GM21360 (cell line): ENCODE results near the gene THSD4.

Experiments used
- ATAC-seq: cut with Tn5 transposase; IDR thresholded peaks from one replicate; pipeline ENCODE4 v1.9.1; 2021; ENCODE audit warnings: mild to moderate bottlenecking, moderate library complexity; ENCODE audit not compliant: unreplicated experiment

The THSD4 gene

DNA sequence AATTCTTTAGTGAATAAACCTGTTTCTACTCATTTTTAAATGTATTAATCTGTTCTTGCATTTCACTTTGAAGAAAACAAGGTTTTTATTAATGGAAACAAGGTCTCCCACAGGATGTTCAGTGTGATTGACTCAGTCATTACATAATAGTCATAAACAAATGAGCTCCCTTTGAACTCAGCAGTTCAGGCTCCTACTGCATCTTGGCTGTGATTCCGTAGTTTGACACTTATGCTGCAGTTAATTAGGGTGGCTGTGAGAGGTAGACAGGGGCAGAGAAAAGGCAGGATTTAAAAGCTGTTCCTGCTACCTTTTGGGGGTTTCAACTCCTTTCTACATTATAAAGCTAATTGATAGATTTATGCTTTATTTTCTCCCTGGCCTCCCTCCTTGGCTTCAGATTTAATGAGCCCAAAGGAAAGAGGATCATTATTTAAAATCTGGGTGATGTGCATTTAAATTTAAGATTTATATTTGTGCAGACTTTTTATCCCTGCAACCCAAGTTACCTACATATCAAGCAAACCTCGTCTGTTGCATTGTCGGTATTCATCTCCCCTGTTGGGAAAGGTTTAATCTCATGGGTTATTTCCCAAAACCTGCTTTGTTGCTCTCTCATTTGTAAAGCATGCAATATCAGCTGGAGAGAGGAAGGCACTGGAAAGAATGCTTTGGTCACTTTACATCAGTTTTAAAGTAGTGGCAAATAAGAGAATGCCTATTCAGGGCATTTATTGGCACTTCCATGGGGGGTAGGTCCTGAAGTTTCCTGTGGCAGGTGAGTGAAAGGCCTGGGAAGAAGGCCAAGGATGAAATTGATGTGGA is 350.1 kb downstream of the THSD4 start:
- no peak for ATAC-seq

DNA sequence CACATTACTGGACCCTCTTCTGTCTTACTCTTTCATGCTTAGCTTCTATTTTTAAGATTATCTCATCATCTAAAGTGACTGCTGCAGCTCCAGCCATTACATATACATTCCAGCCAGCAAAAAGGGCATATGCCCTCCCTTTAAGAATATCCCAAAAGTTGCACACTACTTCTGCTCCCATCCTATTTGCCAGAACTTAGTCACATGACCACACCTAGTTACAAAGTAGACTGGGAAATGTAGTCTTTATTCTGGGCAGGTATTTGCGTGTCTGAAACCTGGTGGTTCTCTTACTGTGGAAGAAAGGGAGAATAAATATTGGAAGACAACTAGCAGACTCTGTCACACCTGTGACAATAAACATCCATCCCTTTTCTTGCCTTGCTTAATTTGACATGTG is 353.4 kb downstream of the THSD4 start:
- ATAC-seq = no peak

GRCh38 chr15:71469413-71469812 is 354.1 kb downstream of the THSD4 start:
- no peak for ATAC-seq

- no peak for ATAC-seq
Observed at GRCh38 chr15:71471347-71471746, 356.1 kb downstream of the THSD4 start.

DNA sequence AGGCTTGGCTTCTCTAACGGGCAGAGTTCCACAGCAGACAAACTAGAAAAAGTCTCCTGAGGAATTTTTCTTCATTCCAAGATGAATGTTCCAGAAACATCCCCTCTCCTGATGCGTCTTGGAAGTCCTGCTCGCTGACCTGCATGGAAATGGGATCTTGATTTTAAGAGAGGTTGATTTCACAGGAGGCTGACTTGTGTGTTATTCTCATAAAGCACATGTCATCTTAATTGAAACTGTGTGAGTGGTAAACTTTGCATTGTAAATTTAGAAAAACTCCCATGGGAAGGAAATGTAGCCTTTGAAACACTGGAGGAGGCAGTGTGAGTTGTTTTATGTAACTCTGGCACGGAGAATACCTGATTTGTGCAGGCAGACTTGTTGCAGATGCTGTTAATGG is 357.3 kb downstream of the THSD4 start:
- ATAC-seq = no peak

DNA sequence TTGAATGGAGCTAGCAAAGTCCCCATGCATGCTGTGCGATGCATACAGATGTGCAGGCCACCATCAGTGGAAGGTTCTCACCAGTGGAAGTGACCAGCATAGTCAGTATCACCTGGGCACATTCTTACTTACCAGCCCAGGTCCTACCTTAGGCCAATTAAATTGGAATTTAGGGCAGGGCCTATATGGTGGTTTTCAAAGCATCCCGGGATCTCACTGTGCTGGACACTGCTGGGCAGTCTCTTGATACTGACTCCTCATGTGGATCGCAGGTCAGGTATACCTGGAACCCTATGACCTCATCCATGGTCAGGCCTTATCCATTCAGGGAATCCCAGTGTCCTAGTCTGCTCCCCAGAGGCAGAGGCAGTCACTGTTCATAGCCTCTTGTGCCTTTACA is 358.5 kb downstream of the THSD4 start:
- no peak for ATAC-seq

- ATAC-seq = no peak
Observed at GRCh38 chr15:71476823-71477222, 361.6 kb downstream of the THSD4 start.

GRCh38 chr15:71480556-71480955 is 365.3 kb downstream of the THSD4 start:
- ATAC-seq = no peak

DNA sequence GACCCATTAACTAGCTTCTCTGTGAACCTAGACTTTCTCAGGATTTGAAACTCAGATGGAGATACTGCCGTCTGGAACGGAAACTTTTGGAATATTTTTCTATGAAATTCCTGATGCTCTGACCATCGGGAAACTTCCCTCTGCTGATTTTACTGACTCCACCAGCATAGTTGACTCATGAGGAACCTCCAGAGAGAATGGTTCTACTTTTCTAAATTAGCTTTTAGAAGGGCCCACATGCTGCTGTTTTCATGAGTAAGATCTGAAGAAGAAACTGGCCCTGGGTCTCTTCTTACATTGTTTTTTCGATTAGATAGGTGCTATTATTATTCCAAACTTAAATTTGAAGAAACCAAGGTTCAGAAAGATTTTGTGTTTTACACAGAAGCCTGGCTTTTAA is 368.8 kb downstream of the THSD4 start:
- no peak for ATAC-seq

GRCh38 chr15:71485094-71485693 is 369.9 kb downstream of the THSD4 start:
- no peak for ATAC-seq

GRCh38 chr15:71489570-71489969 is 374.3 kb downstream of the THSD4 start:
- ATAC-seq = no peak

GRCh38 chr15:71493526-71493925 is 378.3 kb downstream of the THSD4 start:
- ATAC-seq = no peak

DNA sequence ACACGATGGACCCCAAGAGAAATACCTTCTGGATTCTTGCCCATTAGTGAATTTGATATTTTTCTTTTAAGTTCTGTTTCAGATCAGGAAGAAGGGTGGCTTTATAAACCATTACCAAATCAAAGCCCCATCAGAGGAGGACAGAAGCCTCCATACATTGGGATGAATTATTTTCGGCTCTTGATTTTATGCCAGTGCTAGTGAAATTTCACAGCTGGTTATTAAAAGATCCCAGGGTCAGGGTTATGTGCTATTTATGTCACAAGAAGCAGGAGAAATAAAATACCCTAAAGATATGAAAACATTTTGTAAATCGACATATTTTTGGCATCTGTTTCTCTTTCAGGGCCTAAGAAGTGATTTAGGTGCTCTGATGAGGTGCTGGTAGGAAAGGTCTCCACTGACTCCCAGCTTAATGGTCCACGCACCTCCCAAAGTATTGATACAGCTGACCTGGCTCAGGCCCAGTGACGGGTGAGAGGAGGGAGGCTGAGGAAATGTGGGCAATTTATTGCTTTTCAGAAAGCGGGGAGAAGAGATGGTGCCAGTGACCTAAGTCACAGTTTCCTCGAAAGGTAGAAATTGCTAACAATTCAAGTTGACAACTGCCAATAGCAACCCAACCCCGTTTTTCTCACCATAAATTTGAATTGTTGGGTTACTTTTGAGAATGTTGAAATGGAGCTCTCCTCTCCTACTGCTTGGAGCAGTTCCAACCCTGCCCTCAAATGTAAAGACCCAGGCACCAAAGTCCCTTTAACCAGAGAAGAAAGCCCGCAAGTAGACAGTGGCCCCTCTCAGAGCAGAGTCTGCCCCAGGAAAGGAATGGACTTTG is 379.5 kb downstream of the THSD4 start:
- ATAC-seq = no peak

DNA sequence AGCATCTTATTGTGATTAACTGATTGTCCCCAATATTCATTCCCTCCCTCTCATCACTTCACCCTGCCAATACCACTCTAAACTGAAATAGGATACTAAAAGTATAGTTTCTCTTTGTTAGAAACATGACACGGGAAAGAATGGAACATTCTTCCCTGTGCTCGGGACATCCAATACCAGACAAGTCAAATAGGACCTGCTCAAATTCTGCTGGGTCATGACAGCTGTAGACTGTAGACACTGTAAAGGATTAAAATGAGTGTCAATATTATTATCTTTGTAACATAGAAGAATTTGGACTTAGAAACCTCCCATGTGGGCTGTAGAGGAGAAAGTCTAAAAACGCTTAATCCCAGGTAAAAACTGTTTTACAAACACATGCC is 380.1 kb downstream of the THSD4 start:
- ATAC-seq = no peak

GRCh38 chr15:71496336-71496955 is 381.2 kb downstream of the THSD4 start:
- ATAC-seq = no peak

GRCh38 chr15:71501344-71502076 is 386.2 kb downstream of the THSD4 start:
- ATAC-seq = no peak

- ATAC-seq = no peak
Observed at GRCh38 chr15:71502077-71502432, 386.8 kb downstream of the THSD4 start.

GRCh38 chr15:71505962-71506361 is 390.7 kb downstream of the THSD4 start:
- no peak for ATAC-seq

DNA sequence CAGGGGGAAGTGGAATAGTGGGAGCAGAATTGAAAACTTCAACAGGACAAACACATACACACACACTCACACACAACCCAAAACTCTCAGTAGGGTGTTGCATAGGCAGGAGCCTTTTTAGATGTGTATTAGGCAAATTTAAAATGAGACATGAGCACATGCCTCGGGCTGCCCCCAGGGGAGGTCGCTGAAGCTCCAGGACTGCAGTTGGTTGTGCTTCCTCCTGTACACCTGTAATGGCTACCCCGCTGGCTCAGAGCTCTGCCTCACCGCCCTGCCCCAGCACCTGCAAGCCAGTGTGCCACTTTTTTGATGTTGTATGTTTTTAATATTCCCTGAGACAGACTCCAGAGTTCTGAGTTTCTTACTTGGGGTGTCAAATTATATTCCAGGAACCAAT is 391.7 kb downstream of the THSD4 start:
- no peak for ATAC-seq

- no peak for ATAC-seq
Observed at GRCh38 chr15:71508081-71508682, 392.9 kb downstream of the THSD4 start.
